ENCODE data around the gene RABGAP1L. TPM values are rescaled to one million over a fixed set of nuclear protein-coding genes. Genes with fewer than 3 reads are reported as not detected.

The RABGAP1L gene
- total RNA-seq, 1 donor from 2014 or later, result 44.1 TPM

DNA sequence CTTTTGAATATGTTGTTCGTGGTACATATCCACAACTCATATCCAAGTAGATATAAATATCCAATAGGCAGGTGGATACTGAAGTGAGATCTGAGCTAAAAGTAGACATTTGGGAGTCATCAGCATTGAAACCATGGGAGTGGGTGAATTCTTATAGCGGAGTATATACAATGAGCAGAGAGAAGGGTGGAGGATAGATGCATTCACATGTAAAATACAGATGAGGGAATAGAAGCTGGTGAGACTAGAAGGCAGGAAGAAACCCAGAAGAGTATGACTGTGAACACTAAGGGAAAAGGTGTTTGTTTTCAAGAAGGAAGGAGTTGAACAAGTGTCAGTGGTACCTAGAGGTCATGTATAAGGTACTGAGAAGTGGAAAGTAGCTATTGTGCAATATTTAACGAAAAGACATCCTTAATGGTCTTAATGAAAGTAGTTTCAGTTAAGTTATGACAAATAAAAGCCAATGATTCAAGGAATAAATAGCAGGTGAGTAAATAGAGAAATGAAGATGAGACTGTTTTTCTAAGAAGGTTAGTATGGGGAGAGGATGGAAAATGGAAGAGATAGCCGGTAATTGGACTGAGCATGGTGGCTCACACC is 658.8 kb downstream of the RABGAP1L start:
- Mint-ChIP-seq H3K9me3 (ENCODE audit: unreplicated experiment) (no peaks in the 10 kb centered on the region), H3K4me3 (ENCODE audit: unreplicated experiment) (no peak overlapping the region), H3K27me3 (ENCODE audit: unreplicated experiment) (peaks cover 2% of the 10 kb centered on the region), H3K36me3 (ENCODE audit: unreplicated experiment) (no peaks in the 10 kb centered on the region), H3K4me1 (ENCODE audit: low read depth, unreplicated experiment) (no peaks in the 10 kb centered on the region), H3K27ac (ENCODE audit: unreplicated experiment) (no peak overlapping the region)
- no peak for DNase-seq
- no peak for TF ChIP-seq CTCF (IDR thresholded peaks at IDR 0.05; ENCODE audit: partially characterized antibody, unreplicated experiment)

GRCh38 chr1:174818951-174819350 is 659.6 kb downstream of the RABGAP1L start:
- no peaks in the 10 kb centered on the region for H3K4me1 Mint-ChIP-seq (ENCODE audit: low read depth, unreplicated experiment)

GRCh38 chr1:174819596-174819995 is 660.3 kb downstream of the RABGAP1L start:
- H3K36me3 Mint-ChIP-seq (ENCODE audit: unreplicated experiment), result no peaks in the 10 kb centered on the region
- no peak for TF ChIP-seq CTCF (IDR thresholded peaks at IDR 0.05; ENCODE audit: partially characterized antibody, unreplicated experiment)
- no peaks in the 10 kb centered on the region for H3K9me3 Mint-ChIP-seq (ENCODE audit: unreplicated experiment)
- DNase-seq, result no peak
- H3K4me1 Mint-ChIP-seq (ENCODE audit: low read depth, unreplicated experiment), result no peaks in the 10 kb centered on the region
- H3K27ac Mint-ChIP-seq (ENCODE audit: unreplicated experiment), result no peak overlapping the region
- no peak overlapping the region for H3K4me3 Mint-ChIP-seq (ENCODE audit: unreplicated experiment)
- H3K27me3 Mint-ChIP-seq (ENCODE audit: unreplicated experiment), result peaks cover 2% of the 10 kb centered on the region

More at GRCh38 chr1:174818951-174819350, 659.6 kb downstream of the RABGAP1L start:
- Mint-ChIP-seq H3K9me3 (ENCODE audit: unreplicated experiment) (no peaks in the 10 kb centered on the region), H3K4me3 (ENCODE audit: unreplicated experiment) (no peak overlapping the region), H3K27ac (ENCODE audit: unreplicated experiment) (no peak overlapping the region), H3K27me3 (ENCODE audit: unreplicated experiment) (peaks cover 2% of the 10 kb centered on the region), H3K36me3 (ENCODE audit: unreplicated experiment) (no peaks in the 10 kb centered on the region)
- no peak for DNase-seq
- no peak for TF ChIP-seq CTCF (IDR thresholded peaks at IDR 0.05; ENCODE audit: partially characterized antibody, unreplicated experiment)

GRCh38 chr1:174825127-174825526 is 665.8 kb downstream of the RABGAP1L start:
- no peak overlapping the region for H3K27ac Mint-ChIP-seq (ENCODE audit: unreplicated experiment)
- no peak overlapping the region for H3K4me3 Mint-ChIP-seq (ENCODE audit: unreplicated experiment)
- H3K4me1 Mint-ChIP-seq (ENCODE audit: low read depth, unreplicated experiment), result no peaks in the 10 kb centered on the region
- no peak for DNase-seq
- no peaks in the 10 kb centered on the region for H3K36me3 Mint-ChIP-seq (ENCODE audit: unreplicated experiment)
- TF ChIP-seq CTCF (IDR thresholded peaks at IDR 0.05; ENCODE audit: partially characterized antibody, unreplicated experiment), result no peak
- no peaks in the 10 kb centered on the region for H3K27me3 Mint-ChIP-seq (ENCODE audit: unreplicated experiment)
- no peaks in the 10 kb centered on the region for H3K9me3 Mint-ChIP-seq (ENCODE audit: unreplicated experiment)

DNA sequence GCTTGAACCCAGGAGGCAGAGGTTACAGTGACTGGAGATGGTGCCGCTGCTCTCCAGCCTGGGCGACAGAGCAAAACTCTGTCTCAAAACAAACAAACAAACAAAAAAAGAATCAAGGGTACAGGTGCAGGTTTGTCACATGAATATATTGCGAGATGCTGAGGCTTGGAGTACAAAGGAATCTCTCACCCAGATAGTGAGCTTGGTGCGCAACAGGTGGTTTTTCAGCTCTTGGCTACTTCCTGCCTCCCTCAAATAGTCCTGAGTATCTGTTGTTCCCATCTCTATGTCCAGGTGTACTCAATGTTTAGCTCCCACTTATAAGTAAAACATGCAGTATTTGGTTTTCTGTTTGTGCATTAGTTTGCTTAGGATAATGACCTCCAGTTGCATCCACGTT is 666.5 kb downstream of the RABGAP1L start:
- no peak overlapping the region for H3K4me3 Mint-ChIP-seq (ENCODE audit: unreplicated experiment)
- no peaks in the 10 kb centered on the region for H3K9me3 Mint-ChIP-seq (ENCODE audit: unreplicated experiment)
- H3K27me3 Mint-ChIP-seq (ENCODE audit: unreplicated experiment), result no peaks in the 10 kb centered on the region
- no peaks in the 10 kb centered on the region for H3K36me3 Mint-ChIP-seq (ENCODE audit: unreplicated experiment)
- DNase-seq, result no peak
- no peak overlapping the region for H3K27ac Mint-ChIP-seq (ENCODE audit: unreplicated experiment)
- no peaks in the 10 kb centered on the region for H3K4me1 Mint-ChIP-seq (ENCODE audit: low read depth, unreplicated experiment)
- no peak for TF ChIP-seq CTCF (IDR thresholded peaks at IDR 0.05; ENCODE audit: partially characterized antibody, unreplicated experiment)

Measured in glutamatergic neuron (in vitro differentiated cells).